K562 (cell line): ENCODE results near the gene IL17F. TPM values are rescaled to one million over a fixed set of nuclear protein-coding genes. Genes with fewer than 3 reads are reported as not detected.

Experiments used
- ATAC-seq: fragments of 200-7000 bp; cut with Tn5 transposase; 3 replicates; pipeline ENCODE4 v1.9.1; 2020; ENCODE audit warnings: moderate library complexity
- BruUV-seq: library from RNA; stranded (reverse); fragments of 400-500 nt; replicated peaks from 2 replicates; lab custom pipeline; 2021; lab: Mats Ljungman, UMichigan
- CTCF ChIA-PET: fragments of 300-600 bp; formaldehyde crosslinking; extraction: SDS; loops from one replicate; lab custom pipeline; 2021; ENCODE audit warnings: low intra/inter-chr PET ratio; lab: Yijun Ruan, JAX
- POLR2A ChIA-PET: fragments of 300-600, 350-650 bp; sonication (Branson Sonifier 250); formaldehyde crosslinking; extraction: SDS; loops from one replicate; lab custom pipeline; 2021; ENCODE audit warnings: antibody characterized with exemption, inconsistent platforms; lab: Yijun Ruan, JAX
- DNase-seq, 4 experiments: peaks; one replicate each; pipeline versions ENCODE4 v3.0.0 to v3.0.0-alpha.2; 2011 to 2018; ENCODE audit warnings: low spot score in 3 of 4, mixed read lengths in 3 of 4; ENCODE audit errors: extremely low read depth in 1 of 4
- FAIRE-seq: peaks from 2 replicates; lab custom pipeline; 2011; peaks lifted over from hg19 to GRCh38; lab: Jason Lieb, UNC
- H2AFZ ChIP-seq: 2 replicates; pipeline ENCODE4 v1.6.0; 2011; ENCODE audit warnings: low read depth, low read length, control low read depth, inconsistent platforms
- H3K27ac ChIP-seq: fragments of 200-600 bp; 3 replicates; pipeline ENCODE4 v1.8.0; 2011; ENCODE audit warnings: low read depth, mild to moderate bottlenecking, control low read depth, inconsistent platforms, low read length, moderate library complexity, mixed read lengths; ENCODE audit errors: extremely low read depth
- H3K27me3 ChIP-seq, 2 experiments: fragments of 300-600 bp in 1 of 2; 2 replicates in 1 of 2; 3 replicates in 1 of 2; pipeline versions ENCODE4 v1.6.0 to v1.8.0; 2011; ENCODE audit warnings: inconsistent platforms in 2 of 2, low read length in 2 of 2, mild to moderate bottlenecking in 1 of 2, mixed read lengths in 1 of 2, moderate library complexity in 1 of 2; ENCODE audit not compliant: control insufficient read depth in 2 of 2, insufficient read depth in 2 of 2
- H3K36me3 ChIP-seq: fragments of 300-600 bp; 3 replicates; pipeline ENCODE4 v1.8.0; 2011; ENCODE audit warnings: mild to moderate bottlenecking, low read length, inconsistent platforms; ENCODE audit not compliant: control insufficient read depth, insufficient read depth
- H3K4me1 ChIP-seq, 2 experiments: fragments of 200-600 bp in 1 of 2; replicated peaks in 1 of 2; 2 replicates in 1 of 2; 3 replicates in 1 of 2; pipeline versions ENCODE4 v1.5.1 to v1.8.0; 2011; ENCODE audit warnings: inconsistent platforms in 2 of 2, low read length in 2 of 2, mild to moderate bottlenecking in 1 of 2, mixed read lengths in 1 of 2, moderate library complexity in 1 of 2; ENCODE audit not compliant: control insufficient read depth in 2 of 2, insufficient read depth in 2 of 2
- H3K4me2 ChIP-seq: 2 replicates; pipeline ENCODE4 v1.6.1; 2011; ENCODE audit warnings: low read length, control low read depth, inconsistent platforms, mixed read lengths; ENCODE audit not compliant: insufficient read depth
- H3K4me3 ChIP-seq: fragments of 200-600 bp; sonication (generic), shearing (Covaris generic); 2 replicates; pipeline ENCODE4 v1.5.1; 2016; ENCODE audit warnings: control low read depth, inconsistent platforms
- H3K79me2 ChIP-seq: fragments of 200-600 bp; 3 replicates; pipeline ENCODE4 v1.8.0; 2011; ENCODE audit warnings: low read length, inconsistent platforms; ENCODE audit not compliant: control insufficient read depth, insufficient read depth
- H3K9ac ChIP-seq, 2 experiments: 2 replicates each; pipeline versions ENCODE4 v1.6.0 to v1.6.1; 2011; ENCODE audit warnings: low read depth in 2 of 2, low read length in 2 of 2, control low read depth in 1 of 2, inconsistent platforms in 1 of 2, mild to moderate bottlenecking in 1 of 2, mixed read lengths in 1 of 2; ENCODE audit not compliant: insufficient read depth in 1 of 2
- H3K9me1 ChIP-seq: one replicate; pipeline ENCODE4 v1.6.0; 2011; ENCODE audit warnings: inconsistent platforms, mild to moderate bottlenecking, low read length, moderate library complexity; ENCODE audit not compliant: control insufficient read depth, insufficient read depth
- H3K9me3 ChIP-seq: replicated peaks from 2 replicates; pipeline ENCODE4 v1.5.1; 2011; ENCODE audit warnings: low read depth, low read length, inconsistent platforms; ENCODE audit not compliant: control insufficient read depth, insufficient read depth
- H4K20me1 ChIP-seq: replicated peaks from 2 replicates; pipeline ENCODE4 v1.6.1; 2011; ENCODE audit warnings: low read length, inconsistent platforms, mixed read lengths; ENCODE audit not compliant: control insufficient read depth, insufficient read depth
- DNMT1 ChIP-seq: fragments of 450-650 bp; IDR thresholded peaks from 2 replicates; pipeline ENCODE4 v1.6.1; 2016; ENCODE audit warnings: antibody characterized with exemption, mild to moderate bottlenecking
- FOS ChIP-seq: IDR thresholded peaks from 3 replicates; pipeline ENCODE4 v1.6.1; 2011; ENCODE audit not compliant: insufficient read length; ENCODE audit errors: extremely low read depth
- NR2C1 ChIP-seq, 2 experiments: fragments of 450-650 bp; IDR thresholded peaks; 2 replicates each; pipeline ENCODE4 v1.6.1; 2017; ENCODE audit warnings: mild to moderate bottlenecking in 2 of 2, antibody characterized with exemption in 1 of 2, inconsistent platforms in 1 of 2, missing compliant biosample characterization in 1 of 2, missing genetic modification characterization in 1 of 2
- RBM15 ChIP-seq: fragments of 200-400 bp; formaldehyde crosslinking; IDR thresholded peaks from 2 replicates; pipeline ENCODE4 v1.6.1; 2018; ENCODE audit warnings: mild to moderate bottlenecking, low read length, moderate library complexity; ENCODE audit not compliant: insufficient read depth
- SRSF9 ChIP-seq: fragments of 200-400 bp; formaldehyde crosslinking; IDR thresholded peaks from 2 replicates; pipeline ENCODE4 v1.6.1; 2017; ENCODE audit warnings: low read depth, low read length, borderline replicate concordance
- TEAD2 ChIP-seq: fragments of 450-650 bp; IDR thresholded peaks from 2 replicates; pipeline ENCODE4 v1.6.1; 2016; ENCODE audit warnings: missing genetic modification characterization, control low read depth, missing compliant biosample characterization
- ZNF165 ChIP-seq: fragments of 250-450 bp; sonication (Bioruptor Pico); IDR thresholded peaks from 2 replicates; pipeline ENCODE4 v1.4.0; 2020; ENCODE audit warnings: borderline replicate concordance
- WGBS: fragments of 100-300 bp; shearing (Covaris generic); methylation state at CpG from one replicate; pipeline ENCODE4 v1.1.6; 2016; ENCODE audit warnings: low coverage, mixed read lengths; ENCODE audit not compliant: insufficient coverage; ENCODE audit errors: missing lambda C conversion rate; 5-methylcytosine and 5-hydroxymethylcytosine counted together
- in situ Hi-C: fragments of 300-500 bp; cut with MboI; formaldehyde crosslinking; loops from 4 replicates; pipeline ENCODE4 v1.15.0; 2018; ENCODE audit warnings: inconsistent platforms, mixed read lengths
- intact Hi-C: fragments of 100-400 bp; cut with micrococcal nuclease; formaldehyde crosslinking; loops from 2 replicates; pipeline ENCODE4 v1.14.2; 2022
- polyA plus RNA-seq, 8 experiments: library from polyadenylated mRNA; depleted of rRNA in 4 of 8; stranded (reverse) in 5 of 8; unstranded in 3 of 8; fragments of >200 nt; fragmentation: Nextera tagmentation in 2 of 8; fragmentation: Illumina TruSeq in 1 of 8; extraction: Ambion mirVana in 2 of 8; extraction: Trizol in 1 of 8; gene quantifications; 2 replicates each; pipeline versions ENCODE4 v1.2.1 to v1.2.3, GENCODE V29; 2011 to 2014; ENCODE audit warnings: inconsistent platforms in 1 of 8, missing spikeins in 1 of 8
- total RNA-seq, 7 experiments: library from RNA; depleted of rRNA in 6 of 7; stranded (reverse); fragments of >200 nt in 6 of 7; fragmentation: Illumina TruSeq in 2 of 7; extraction: Trizol in 2 of 7; gene quantifications; 2 replicates each; pipeline versions ENCODE4 v1.2.1 to v1.2.3, GENCODE V29; 2011 to 2021; ENCODE audit warnings: low replicate concordance in 1 of 7
- TF ChIP-seq, protein P1 (sequence below), 3 experiments: fragments of 200-800 bp in 1 of 3; sonication (Bioruptor generic) in 1 of 3; sonication (generic) in 1 of 3; formaldehyde crosslinking in 1 of 3; IDR thresholded peaks; 2 replicates each; pipeline versions ENCODE4 v1.6.1 to v1.8.0; 2016 to 2022; ENCODE audit warnings: mild to moderate bottlenecking in 2 of 3, missing compliant biosample characterization in 2 of 3, missing genetic modification characterization in 2 of 3, missing genetic modification reagents in 1 of 3
- TF ChIP-seq, protein P2 (sequence below), 2 experiments: IDR thresholded peaks; 2 replicates each; pipeline ENCODE4 v1.6.1; 2011; ENCODE audit warnings: borderline replicate concordance in 1 of 2, control low read depth in 1 of 2, low read depth in 1 of 2, low read length in 1 of 2, mild to moderate bottlenecking in 1 of 2, mixed read lengths in 1 of 2, moderate library complexity in 1 of 2; ENCODE audit not compliant: insufficient read depth in 1 of 2, insufficient read length in 1 of 2, poor library complexity in 1 of 2, severe bottlenecking in 1 of 2; ENCODE audit errors: extremely low read depth in 1 of 2
- TF ChIP-seq, protein P3 (sequence below), 2 experiments: fragments of 450-650 bp in 1 of 2; sonication (generic) in 1 of 2; formaldehyde crosslinking; conservative IDR thresholded peaks; 2 replicates each; pipeline versions ENCODE4 v1.4.0 to v1.8.1; 2020 to 2022; ENCODE audit warnings: mild to moderate bottlenecking in 1 of 2, missing genetic modification reagents in 1 of 2
- TF ChIP-seq, protein P4 (sequence below): fragments of 450-650 bp; IDR thresholded peaks from 2 replicates; pipeline ENCODE4 v1.6.1; 2014; ENCODE audit warnings: low read depth, mild to moderate bottlenecking, moderate library complexity, borderline replicate concordance
- TF ChIP-seq, protein P5 (sequence below): fragments of 450-650 bp; formaldehyde crosslinking; IDR thresholded peaks from 2 replicates; pipeline ENCODE4 v1.4.0; 2022; ENCODE audit warnings: mild to moderate bottlenecking, moderate library complexity

Gene IL17F
- total and polyA plus RNA-seq, 9 of the 15 experiments (the other 6 are each of a cell fraction or from before 2014, with no cell fraction given) = not detected

DNA sequence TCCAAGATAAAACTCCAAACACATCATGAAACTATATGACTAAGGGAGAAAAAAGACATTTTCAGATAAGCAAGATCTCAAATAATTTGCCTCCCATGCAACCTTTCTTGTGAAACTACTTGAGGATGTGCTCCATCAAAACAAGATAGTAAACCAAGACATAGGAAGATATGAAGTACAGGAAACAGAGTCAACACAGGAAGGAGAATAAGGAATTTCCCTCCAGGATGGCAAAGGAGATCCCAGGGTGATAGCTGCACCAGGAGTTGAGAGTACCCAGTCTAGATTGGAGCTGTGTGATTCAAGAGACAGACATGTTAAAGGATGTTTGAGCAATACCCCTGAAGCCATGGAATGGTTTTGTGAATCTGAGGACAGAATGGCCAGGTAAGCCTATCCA is 42.8 kb downstream of the IL17F start:
- no TSS peak for BruUV-seq
- intact Hi-C loops = no loop called here

DNA sequence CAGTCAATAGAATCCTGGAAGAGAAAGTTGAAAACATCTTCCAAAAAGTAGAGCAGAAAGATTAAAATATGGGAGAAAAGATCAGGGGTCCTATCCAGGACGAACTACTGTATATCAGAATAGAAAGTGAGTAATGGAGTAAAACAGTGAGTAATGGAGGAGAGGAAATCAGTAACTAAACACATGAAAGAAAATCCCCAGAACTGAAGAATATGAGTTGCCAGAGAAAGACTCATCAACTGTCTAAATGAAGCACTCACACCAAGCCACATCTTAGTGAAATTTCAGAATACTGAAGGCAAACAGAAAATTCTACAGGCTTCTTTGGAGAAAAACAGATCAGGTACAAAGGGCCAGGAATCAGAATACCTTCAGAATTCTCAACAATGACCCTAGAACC is 43.3 kb downstream of the IL17F start:
- Histone ChIP-seq H3K9me1 (no peaks in the 10 kb centered on the region), H3K27me3 (no peaks in the 10 kb centered on the region), H3K4me1 (no peaks in the 10 kb centered on the region), H4K20me1 (no peaks in the 10 kb centered on the region), H3K79me2 (no peaks in the 10 kb centered on the region), H3K4me2 (no peak overlapping the region), H3K9me3 (no peaks in the 10 kb centered on the region), H3K27ac (no peak overlapping the region), H3K9ac (no peak overlapping the region), H3K4me3 (no peak overlapping the region), H2AFZ (no peak overlapping the region), H3K36me3 (no peaks in the 10 kb centered on the region)
- intact Hi-C loops (no loop called here), in situ Hi-C loops (no loop called here)
- WGBS = 0% methylated on average over 1 of the region's 1 CpG
- ATAC-seq (no peak), DNase-seq (no peak), FAIRE-seq (no peak)
- no TSS peak for BruUV-seq
- ChIA-PET CTCF (no interaction called here), POLR2A (no interaction called here)
- TF ChIP-seq, protein P1, sequence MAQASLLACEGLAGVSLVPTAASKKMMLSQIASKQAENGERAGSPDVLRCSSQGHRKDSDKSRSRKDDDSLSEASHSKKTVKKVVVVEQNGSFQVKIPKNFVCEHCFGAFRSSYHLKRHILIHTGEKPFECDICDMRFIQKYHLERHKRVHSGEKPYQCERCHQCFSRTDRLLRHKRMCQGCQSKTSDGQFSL (CRISPR knock-in tag; IDR thresholded peaks at IDR 0.05) = no peak
- TF ChIP-seq, protein P1 (tag; IDR thresholded peaks at IDR 0.05) = no peak
- TF ChIP-seq, protein P2, sequence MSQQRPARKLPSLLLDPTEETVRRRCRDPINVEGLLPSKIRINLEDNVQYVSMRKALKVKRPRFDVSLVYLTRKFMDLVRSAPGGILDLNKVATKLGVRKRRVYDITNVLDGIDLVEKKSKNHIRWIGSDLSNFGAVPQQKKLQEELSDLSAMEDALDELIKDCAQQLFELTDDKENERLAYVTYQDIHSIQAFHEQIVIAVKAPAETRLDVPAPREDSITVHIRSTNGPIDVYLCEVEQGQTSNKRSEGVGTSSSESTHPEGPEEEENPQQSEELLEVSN (IDR thresholded peaks at IDR 0.05; ENCODE audit: borderline replicate concordance in 1 of 2, extremely low read depth in 1 of 2, insufficient read depth in 1 of 2, insufficient read length in 1 of 2, low read depth in 1 of 2, low read length in 1 of 2, poor library complexity in 1 of 2, severe bottlenecking in 1 of 2) = no peak
- no peak for TF ChIP-seq RBM15
- TF ChIP-seq, protein P3, sequence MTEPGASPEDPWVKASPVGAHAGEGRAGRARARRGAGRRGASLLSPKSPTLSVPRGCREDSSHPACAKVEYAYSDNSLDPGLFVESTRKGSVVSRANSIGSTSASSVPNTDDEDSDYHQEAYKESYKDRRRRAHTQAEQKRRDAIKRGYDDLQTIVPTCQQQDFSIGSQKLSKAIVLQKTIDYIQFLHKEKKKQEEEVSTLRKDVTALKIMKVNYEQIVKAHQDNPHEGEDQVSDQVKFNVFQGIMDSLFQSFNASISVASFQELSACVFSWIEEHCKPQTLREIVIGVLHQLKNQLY (CRISPR knock-in tag; conservative IDR thresholded peaks at IDR 0.05) = no peak
- TF ChIP-seq, protein P4, sequence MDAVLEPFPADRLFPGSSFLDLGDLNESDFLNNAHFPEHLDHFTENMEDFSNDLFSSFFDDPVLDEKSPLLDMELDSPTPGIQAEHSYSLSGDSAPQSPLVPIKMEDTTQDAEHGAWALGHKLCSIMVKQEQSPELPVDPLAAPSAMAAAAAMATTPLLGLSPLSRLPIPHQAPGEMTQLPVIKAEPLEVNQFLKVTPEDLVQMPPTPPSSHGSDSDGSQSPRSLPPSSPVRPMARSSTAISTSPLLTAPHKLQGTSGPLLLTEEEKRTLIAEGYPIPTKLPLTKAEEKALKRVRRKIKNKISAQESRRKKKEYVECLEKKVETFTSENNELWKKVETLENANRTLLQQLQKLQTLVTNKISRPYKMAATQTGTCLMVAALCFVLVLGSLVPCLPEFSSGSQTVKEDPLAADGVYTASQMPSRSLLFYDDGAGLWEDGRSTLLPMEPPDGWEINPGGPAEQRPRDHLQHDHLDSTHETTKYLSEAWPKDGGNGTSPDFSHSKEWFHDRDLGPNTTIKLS = no peak

More for the DNA sequence above, 42.8 kb downstream of the IL17F start:
- Histone ChIP-seq H3K36me3 (no peaks in the 10 kb centered on the region), H3K4me3 (no peak overlapping the region), H3K9me1 (no peaks in the 10 kb centered on the region), H3K27me3 (no peaks in the 10 kb centered on the region), H4K20me1 (no peaks in the 10 kb centered on the region), H3K79me2 (no peaks in the 10 kb centered on the region), H3K9ac (no peak overlapping the region), H2AFZ (no peak overlapping the region), H3K27ac (no peak overlapping the region), H3K4me2 (no peak overlapping the region), H3K4me1 (no peaks in the 10 kb centered on the region), H3K9me3 (no peaks in the 10 kb centered on the region)
- FAIRE-seq = no peak
- TF ChIP-seq, protein P5, sequence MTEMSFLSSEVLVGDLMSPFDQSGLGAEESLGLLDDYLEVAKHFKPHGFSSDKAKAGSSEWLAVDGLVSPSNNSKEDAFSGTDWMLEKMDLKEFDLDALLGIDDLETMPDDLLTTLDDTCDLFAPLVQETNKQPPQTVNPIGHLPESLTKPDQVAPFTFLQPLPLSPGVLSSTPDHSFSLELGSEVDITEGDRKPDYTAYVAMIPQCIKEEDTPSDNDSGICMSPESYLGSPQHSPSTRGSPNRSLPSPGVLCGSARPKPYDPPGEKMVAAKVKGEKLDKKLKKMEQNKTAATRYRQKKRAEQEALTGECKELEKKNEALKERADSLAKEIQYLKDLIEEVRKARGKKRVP (CRISPR knock-in tag) = no peak
- no peak for TF ChIP-seq NR2C1 (IDR thresholded peaks at IDR 0.05)
- TF ChIP-seq NR2C1 (tag; IDR thresholded peaks at IDR 0.05) = no peak
- TF ChIP-seq TEAD2 (tag) = no peak
- TF ChIP-seq DNMT1 = no peak
- no peak for TF ChIP-seq ZNF165
- no peak for TF ChIP-seq FOS
- no peak for TF ChIP-seq SRSF9
- ChIA-PET POLR2A (no interaction called here), CTCF (no interaction called here)
- DNase-seq = no peak
- no peak for ATAC-seq
- in situ Hi-C loops = no loop called here
